Stimulated activated CD4-positive, alpha-beta T cell treated with anti-CD3 and anti-CD28 coated beads, TNF-alpha, amount 100 ng/mL, for 48 hours (primary cell): ENCODE data around the gene ZNF830.
"Not testable (repeated sequence)": the region's sequence is repeated elsewhere in the genome, so short reads cannot be mapped to it uniquely, and the experiment has no call there.

ENCODE experiments used
- DNase-seq, 3 donors: peaks; one replicate each; pipeline ENCODE4 v3.0.0-alpha.2; 2020; ENCODE audit warnings: low read depth in 3 of 3

Gene ZNF830

GRCh38 chr17:34991606-34992005, 30.3 kb downstream of the ZNF830 start:
- no peak for DNase-seq

- DNase-seq: no peak
Measured at GRCh38 chr17:34993031-34993430, 31.7 kb downstream of the ZNF830 start.

GRCh38 chr17:34996422-34997285, 35.3 kb downstream of the ZNF830 start:
- no peak for DNase-seq

- no peak for DNase-seq
Measured at GRCh38 chr17:34997355-34997862, 36.1 kb downstream of the ZNF830 start.

- DNase-seq: peak; percentile 60 to 70 (median 66)
Measured at GRCh38 chr17:34998205-34998604, 36.9 kb downstream of the ZNF830 start.

GRCh38 chr17:34999456-34999855, 38.1 kb downstream of the ZNF830 start:
- DNase-seq: no peak

GRCh38 chr17:35000965-35001364, 39.6 kb downstream of the ZNF830 start:
- not testable (repeated sequence) for DNase-seq

- no peak for DNase-seq
Measured at GRCh38 chr17:35001549-35001948, 40.2 kb downstream of the ZNF830 start.

GRCh38 chr17:35002876-35003551, 41.7 kb downstream of the ZNF830 start:
- DNase-seq: no peak

- DNase-seq: no peak
Measured at GRCh38 chr17:35003778-35004177, 42.4 kb downstream of the ZNF830 start.

- DNase-seq: no peak
Measured at GRCh38 chr17:35006345-35006744, 45.0 kb downstream of the ZNF830 start.

GRCh38 chr17:35006961-35007360, 45.6 kb downstream of the ZNF830 start:
- no peak for DNase-seq

- DNase-seq: no peak
Measured at GRCh38 chr17:35010093-35010492, 48.8 kb downstream of the ZNF830 start.

GRCh38 chr17:35011671-35012216, 50.4 kb downstream of the ZNF830 start:
- no peak for DNase-seq
